Measurements from ENCODE around the gene EIPR1.

Gene EIPR1
- total RNA-seq = 29.8 to 37.1 reads per million in 2 experiments

DNA sequence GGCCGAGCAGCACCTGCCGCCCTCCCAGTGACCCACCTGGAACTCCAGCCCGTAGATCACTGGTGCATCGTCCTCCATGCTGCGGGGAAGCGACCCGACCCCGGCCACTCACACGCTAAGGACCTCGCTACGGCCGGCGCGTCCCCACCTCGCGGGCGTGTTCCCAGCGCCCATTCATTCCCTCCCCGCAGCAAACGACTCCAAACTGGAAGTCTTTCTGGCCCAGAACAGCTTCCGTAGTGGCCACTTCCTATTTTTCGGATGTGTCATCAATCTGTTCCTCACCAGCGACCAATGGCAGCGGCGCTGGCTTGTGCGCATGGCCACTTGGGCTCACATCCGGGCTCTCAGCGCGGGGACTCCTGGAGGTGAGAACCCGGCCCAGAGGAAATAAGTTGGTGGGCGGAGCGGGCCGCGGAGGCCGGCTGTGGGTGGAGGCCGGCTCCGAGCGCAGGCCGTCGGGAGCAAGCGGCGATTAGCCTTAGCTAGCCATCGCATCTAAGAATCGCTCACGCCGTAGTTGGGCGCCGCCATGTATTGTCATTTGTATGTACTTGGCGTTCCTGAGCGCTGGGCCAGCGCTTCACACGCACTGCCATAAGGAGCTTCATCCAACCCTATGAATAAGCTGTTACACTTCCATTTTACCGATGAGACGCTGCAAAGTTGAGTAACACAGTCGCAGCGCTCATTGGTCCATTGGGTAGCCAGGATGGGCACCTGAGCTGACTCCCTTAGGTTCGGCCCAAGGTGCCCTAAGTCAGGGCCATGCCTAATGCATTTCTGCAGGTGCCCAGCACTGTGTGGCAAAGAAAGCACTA is at the start of gene EIPR1:
Gene EIPR1 (minus strand): TSS at position 207 of the 821 bp plus-strand sequence. CDS start 129 bp downstream, at position 78.
- peak; percentile 95 for DNase-seq (ENCODE audit: low read depth)

DNA sequence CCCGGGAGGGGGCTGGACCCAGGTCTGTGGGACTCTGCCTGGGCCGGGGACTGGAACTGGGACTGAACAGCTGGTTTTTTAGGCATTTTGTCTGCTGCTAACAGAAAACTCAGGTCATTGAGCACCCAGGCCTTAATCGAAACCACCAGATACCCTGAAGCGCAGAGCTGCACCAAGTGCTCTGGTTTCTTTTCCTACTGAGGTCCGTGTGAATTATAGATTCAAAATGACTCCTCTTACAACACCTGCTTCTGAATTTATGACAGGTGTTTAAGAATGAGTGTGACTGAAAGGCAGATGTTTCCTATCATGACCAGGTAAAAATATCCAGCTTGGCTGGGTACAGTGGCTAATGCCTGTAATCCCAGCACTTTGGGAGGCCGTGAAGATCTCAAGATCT is 49.7 kb upstream of the EIPR1 start:
- DNase-seq (ENCODE audit: low read depth) = no peak

DNA sequence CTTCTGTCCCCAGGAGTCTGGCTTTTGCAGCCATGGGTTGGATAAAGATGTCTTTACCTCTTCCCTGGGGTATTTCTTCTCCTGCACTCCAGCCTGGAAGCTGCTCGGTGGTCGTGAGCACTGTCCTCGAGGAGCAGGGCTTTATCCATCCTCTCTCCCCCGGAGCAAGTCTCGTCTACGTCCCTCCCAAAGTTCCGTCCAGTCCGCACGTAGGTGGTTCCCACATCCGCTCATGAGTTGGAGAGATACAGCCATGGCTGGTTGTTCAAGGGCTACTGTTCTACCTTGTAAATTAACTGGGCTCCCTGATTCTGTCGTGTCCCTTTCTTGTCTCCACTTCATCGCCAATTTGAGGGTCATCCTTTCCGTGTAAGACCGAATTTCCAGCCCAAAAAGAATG is 49.0 kb upstream of the EIPR1 start:
- no peak for DNase-seq (ENCODE audit: low read depth)

DNA sequence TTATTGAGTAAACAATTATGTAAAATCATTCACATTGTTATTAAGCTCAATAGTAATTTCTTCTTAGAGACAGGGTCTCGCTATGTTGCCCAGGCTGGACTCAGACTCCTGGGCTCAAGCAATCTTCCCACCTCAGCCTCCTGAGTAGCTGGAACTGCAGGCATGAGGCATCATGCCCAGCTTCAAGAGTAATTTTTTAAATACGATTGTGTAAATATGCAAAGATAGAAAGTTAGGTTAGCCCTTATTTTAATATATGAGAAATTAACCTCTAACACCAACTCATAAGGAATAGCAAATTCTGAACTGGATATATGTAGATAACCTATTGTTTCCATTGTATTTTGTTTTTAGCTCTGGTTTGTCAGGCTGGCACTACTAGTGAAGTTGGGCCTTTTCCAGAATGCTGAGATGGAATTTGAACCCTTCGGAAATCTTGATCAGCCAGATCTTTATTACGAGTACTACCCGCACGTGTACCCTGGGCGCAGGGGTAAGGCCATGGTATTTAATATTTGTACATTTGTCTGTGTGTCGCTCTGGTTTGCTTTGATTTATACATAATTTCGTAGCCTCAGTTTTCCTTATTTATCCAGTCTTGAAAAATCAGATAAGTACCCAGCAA is 46.7 kb upstream of the EIPR1 start:
- DNase-seq (ENCODE audit: low read depth) = no peak

DNA sequence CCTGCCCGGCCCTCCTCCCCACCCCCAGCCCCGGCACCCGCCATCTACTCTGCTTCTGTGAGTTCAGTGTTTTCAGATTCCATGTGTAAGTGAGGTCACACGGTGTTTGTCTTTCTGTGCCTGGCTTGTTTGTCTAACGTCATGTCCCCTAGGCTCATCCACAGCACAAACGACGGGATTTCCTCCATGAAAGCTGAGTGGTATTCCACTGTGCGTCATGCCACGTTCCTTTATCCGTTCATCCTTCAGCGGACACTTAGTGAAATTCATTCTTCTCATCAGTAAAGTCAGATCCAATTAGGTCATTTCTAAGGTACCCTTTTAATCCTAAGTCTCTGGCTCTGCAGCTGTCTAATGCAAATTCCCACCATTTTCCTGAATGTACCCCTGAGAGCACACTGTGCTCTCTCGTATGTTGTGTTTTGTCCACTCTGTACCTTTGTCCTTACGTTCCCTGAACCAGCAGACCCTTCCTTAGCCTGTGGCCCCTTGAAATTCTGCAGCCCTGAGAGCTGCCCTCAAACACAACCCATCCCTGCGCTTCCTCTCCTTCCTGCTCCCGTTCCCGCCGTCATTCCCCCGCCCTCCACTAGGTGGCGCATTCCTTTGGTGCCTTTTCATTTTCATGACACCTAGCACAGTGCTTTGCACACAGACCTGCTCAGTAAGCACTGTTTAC is 46.0 kb upstream of the EIPR1 start:
- DNase-seq (ENCODE audit: low read depth) = peak; percentile 58

DNA sequence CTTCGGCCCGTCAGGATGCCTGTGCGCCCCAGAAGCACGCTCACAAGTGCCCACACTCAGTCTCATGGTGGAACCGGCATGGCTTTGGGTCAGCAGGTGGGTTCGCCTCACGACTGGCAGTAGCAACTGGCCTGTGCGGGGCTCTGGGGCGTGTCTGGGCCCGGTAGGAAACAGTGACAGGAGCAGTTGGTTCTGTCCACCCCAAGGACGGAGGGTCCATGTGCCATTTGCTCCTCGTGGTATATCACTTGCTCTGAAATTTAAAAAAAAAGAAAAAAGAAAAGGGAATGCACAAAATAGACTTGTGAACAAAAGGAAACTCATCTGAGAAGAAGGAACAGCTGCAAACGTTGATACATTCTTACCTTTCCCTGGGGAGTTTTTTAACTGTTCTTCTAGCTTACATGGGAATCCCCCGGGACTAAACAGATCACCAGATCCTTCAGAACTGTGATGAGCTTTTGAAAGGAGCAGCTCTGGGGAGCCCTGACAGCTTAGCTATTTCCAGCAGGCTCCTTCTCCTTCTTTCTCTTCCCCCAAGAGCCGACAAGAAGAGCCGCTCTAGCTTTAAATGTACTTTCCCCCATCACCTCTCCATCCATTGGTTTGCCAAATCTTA is 44.7 kb upstream of the EIPR1 start:
- DNase-seq (ENCODE audit: low read depth) = no peak

DNA sequence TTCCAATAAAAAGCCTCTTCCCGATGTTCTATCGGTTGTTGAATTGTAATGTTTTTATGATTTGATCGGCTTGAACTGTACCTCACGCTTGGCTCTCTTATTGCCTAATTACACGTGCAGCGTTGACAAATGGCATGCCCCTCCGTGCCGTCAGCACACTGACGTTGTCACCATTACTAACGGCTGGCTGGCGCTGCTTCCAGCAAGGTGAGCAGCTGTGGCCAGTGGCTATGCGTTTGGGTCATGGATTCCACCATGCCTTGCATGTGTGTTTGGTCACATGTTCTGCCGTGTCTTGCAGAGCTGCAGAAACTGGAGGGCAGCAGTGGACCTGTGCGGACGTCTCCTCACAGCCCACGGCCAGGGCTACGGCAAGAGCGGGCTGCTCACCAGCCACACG is 44.0 kb upstream of the EIPR1 start:
- DNase-seq (ENCODE audit: low read depth) = no peak

DNA sequence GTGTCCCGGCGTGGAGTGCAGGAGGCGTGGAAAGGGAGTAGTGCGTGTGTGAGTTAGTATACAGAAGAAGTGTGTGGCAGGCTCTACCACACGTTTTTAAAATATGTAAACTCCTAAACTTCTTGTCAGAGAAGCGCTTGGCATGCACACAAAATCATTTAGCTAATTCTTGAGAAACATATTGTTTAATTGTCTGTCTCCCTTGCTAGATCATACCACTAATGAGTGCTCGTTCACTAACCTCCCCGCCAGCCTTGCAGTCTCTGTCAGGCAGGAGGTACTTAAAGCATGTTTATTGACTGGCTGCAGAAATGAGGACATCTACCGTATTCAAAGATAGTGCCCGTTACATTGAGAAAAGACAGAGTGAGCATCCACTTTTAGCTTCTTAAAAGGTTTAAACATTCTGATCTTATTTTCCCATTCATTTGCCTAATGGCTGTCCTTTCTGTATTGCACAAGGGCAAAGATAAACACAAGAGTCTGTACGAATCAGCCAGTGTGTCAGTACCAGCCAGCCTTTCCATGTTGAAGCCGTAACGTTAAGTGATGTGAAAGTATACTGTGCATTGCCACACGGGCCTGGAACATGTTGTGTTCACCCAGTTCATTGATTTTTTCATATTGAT is 43.3 kb upstream of the EIPR1 start:
- no peak for DNase-seq (ENCODE audit: low read depth)

DNA sequence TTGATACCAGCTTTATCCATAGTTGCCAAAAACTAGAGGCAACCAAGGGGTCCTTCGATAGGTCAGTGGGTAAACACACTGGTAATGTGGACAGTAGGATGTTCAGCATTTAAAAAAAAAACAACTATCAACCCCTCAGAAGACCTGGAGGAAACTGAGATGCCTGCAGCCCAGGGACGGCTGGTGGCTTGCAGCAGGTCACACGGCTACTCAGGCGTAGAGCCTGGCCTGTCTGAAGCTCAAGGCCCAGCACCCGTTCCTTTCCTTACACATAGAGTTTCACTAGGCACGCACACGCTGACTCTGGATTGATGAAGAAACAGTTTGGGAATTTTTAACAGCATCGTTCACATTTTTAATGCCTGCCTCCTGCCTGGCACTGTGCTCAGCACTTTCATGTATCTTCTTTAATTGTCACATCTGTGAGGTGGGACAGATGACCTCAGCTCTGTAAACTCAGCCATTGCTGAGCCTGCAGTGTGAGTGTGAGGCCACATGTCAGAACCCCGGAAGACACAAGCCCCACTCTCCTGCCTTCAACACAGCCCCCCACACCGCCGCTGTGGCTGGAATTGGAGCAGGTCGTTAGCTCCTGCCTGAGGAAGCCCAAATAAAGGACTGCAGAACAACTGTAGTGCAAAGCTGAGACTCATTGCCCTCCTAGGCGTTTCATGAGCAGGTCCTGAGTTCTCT is 42.6 kb upstream of the EIPR1 start:
- no peak for DNase-seq (ENCODE audit: low read depth)

DNA sequence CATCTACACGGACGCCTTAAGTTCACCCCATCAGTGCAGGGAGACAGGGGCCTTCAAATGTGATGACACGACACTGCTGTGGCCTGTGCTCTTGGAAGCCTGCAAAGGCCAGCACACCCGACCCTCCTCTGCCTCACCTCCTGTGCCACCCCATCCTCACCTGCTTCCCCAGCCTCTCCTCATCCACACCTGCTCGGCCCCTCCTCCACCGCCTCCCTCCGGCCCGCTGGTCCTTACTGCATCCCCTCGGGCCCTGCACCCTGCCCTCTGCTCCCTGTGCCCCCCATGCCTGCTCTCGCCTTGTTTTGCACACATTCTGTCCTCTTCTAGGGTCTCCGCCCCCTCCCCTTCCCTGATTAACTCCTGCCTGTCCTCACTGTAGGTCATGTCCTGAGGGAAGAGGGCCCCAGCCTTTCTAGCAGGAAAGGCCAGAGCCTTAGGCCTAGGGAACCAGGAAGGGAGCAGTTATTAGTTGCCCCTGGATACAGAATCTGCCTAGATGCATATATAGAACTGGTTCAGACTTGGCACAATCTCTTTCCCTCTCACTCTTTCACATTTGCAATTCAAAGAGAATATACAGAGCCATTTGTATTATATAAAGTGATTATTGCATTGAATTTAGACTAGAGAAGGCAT is 41.3 kb upstream of the EIPR1 start:
- no peak for DNase-seq (ENCODE audit: low read depth)

DNA sequence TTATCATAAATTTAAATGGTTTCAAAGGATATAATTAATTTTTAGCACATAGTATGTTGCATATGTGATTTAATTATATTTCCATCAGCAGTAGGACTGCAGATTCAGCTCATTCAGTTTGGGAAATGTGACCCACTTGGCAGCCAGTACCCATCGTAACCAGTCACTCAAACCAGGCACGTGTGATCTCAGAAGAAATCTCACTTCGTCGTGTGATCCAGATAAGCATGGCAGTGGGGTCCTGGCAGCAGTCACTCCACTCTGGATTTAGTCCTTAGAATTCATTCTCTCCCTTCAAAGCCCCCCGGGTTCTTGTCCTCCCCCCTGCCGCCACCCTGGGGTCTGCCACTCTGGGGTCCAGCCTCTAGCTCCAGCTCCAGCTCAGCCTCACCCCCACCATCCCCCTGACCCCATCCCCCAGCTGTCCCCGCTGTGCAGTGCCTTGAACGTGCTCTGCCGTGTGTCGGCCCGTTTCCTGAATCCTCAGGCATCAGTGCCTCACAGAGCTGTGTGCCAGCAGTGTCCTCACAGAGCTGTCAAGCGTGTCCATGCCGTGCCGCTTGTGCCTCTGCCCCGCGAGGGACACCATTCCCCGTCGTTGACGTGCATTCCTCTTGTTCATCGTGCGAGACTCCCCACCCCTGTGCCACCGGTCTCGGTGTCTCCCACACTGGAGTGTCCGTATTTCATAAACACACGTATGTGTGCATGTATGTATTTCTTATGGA is 36.7 kb upstream of the EIPR1 start:
- no peak for DNase-seq (ENCODE audit: low read depth)

DNA sequence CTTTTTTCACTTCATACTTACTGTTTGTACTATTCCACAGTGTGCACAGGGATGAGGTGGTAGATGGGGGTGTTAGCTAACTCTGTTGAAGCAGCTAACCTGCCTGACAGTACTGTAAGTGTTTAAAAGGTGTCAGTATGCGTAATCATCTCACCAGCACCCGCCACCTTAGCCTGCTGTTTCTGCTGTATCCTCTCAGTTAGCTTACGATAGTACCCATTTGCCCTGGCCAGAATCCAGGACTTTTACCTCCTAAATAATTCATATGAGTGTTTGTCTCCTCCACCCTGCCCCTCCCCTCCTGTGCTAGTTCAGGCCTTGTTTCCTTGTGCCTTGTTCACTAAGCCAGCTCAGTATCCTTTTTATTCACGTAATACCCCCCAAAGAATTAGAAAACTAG is 36.1 kb upstream of the EIPR1 start:
- DNase-seq (ENCODE audit: low read depth) = no peak

DNA sequence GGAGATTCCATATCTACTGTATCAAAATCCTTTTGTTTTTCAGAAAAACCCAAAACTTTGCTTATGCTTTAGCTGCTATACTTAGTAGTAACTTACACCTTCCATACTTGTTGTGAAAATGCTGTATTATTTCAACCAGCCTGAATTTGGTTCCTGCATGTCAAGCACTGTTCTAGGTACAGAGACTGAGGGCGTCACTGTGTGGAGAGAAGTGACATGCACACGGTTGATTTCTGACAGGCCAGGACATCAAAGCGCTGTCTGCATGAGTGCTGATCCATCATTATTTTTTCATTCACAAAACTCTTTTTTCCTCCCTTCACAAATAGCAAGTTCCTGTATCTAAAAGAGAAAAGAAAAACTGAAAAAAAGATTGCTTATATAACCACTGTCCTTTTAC is 33.5 kb upstream of the EIPR1 start:
- no peak for DNase-seq (ENCODE audit: low read depth)

DNA sequence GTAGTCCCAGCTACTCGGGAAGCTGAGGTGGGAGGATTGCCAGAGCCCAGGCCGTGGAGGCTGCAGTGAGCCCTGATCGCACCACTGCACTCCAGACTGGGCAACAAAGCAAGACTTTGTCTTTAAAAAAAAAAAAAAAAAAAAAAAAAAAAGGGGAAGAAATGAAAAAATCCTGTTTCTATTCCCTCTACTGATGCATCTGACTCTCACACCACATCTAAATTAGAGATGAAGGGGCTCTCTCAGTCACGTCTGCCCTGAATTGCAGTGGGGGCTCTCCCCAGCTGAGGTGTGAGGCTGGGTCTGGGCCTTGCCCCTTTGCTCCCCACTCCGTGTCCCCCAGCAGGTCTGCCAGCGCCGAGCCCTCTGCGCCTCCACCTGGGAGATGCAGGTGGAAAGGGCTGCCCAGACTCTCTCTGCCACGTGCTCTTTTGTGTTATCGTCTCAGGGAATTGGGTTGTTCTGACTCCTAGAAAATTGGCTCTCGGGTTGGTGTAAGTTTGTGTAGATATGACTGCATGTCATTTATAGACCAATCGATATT is 32.1 kb upstream of the EIPR1 start:
- DNase-seq (ENCODE audit: low read depth) = no peak

DNA sequence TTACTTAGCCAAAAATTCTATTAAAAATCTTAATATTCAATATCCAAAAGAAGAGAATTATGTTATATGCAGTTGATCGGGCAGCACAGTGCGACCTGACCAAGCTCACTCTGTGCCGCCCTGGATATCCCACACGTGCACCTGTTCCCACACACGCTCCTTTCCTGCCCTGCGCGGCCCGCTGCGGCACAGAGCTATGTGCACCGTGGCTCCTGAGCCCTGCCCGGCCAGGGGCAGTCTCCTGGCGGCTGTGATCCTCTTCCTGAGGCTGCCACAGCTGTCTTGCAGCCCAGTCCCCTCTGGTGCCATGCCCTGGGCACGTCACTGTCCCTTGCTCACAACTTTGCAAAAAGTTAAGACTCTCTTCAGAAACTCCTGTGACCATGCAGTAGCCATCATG is 31.2 kb upstream of the EIPR1 start:
- no peak for DNase-seq (ENCODE audit: low read depth)

DNA sequence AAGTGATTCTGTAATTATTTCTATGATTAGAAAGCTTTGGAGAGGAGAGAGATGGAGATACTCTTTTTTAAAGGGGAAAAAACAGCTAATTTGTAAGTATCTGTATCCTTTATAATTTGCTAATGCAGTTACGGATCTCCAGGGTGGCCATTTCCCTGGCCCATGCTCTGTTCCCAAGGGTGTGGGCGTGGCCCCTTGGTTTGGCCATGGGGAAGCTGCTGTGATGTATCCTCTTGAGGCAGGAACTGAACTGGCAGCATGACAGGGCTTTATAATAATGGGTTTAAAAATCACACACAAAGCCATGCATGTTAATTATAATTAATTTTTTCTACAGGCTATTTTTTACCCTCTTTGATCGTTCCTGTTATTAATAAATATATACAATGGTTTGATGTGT is 28.9 kb upstream of the EIPR1 start:
- DNase-seq (ENCODE audit: low read depth) = no peak

DNA sequence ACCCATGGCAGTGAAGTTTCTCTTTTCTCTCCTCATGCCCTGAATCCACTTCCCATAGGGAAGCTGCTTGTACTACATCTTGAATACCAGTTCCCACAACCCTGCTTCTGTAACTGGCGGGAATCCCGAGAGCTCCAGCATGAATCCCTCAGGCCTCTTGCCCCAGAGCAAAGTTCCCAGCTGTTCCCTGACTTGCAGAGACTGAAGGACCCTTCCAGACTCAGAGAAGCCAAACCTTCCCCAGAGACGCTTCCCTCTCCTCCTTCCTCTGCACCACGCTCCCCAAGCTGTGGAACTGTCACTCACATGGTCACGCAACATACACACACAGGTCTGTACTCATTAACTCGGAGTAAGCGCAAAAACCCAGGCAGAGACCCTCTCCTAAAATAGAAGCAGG is 28.3 kb upstream of the EIPR1 start:
- no peak for DNase-seq (ENCODE audit: low read depth)

DNA sequence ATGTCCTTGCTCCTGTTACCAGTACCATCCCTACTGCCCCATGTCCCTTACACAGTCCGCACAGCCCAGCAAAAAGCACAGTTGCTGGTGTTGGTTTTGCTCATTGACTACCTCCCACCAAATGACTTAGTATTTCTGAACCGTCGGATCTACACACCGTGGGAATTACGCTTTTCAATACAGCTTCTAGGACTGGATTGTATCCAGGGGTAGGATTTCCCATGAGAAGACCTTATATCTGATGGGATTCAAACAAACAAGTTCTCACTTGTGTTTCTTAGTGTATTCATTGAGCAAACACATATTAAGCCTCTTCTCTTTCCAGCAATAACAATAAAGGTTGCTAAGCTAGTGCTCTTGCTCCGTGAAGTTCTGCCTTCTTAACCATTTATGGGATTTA is 27.7 kb upstream of the EIPR1 start:
- DNase-seq (ENCODE audit: low read depth) = no peak

DNA sequence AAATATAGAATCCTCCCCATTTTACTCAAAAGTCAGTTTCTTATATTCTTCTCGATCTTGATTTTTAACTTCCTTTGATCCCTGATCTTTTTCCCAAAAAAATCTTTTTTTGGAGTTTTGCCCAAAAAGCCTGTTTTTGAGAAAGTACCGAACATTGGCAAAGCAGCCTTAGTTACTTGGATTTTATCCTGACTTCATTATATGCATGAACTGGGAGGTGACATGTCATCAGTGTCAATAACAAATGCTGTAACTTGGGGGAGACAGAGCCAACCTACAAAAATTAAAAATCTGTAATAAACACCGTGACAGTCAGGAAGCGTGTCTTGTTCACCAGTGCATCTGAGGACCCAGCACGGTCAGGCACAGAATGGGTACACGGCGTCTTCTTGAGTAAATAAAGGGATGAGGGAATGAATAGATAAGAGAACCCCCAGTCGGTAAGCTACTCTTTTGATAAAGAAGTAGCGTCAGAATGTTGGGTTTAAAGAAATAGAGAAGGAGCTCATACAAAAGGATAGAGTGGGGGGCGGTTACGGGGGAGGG is 26.8 kb upstream of the EIPR1 start:
- no peak for DNase-seq (ENCODE audit: low read depth)
